Subcutaneous abdominal adipose tissue (tissue), 5 donors: ENCODE data around the gene LRRTM1.

ENCODE experiments used
- H3K27ac ChIP-seq: one replicate; pipeline ENCODE4 v1.7.0; 2013; ENCODE audit warnings: low read depth, mild to moderate bottlenecking, inconsistent platforms, low read length, moderate library complexity
- H3K27me3 ChIP-seq, 5 donors: one replicate each; pipeline ENCODE4 v1.7.0; 2013; ENCODE audit warnings: low read length in 5 of 5, inconsistent platforms in 1 of 5; ENCODE audit not compliant: control insufficient read depth in 5 of 5, insufficient read depth in 4 of 5
- H3K36me3 ChIP-seq, 5 donors: one replicate each; pipeline ENCODE4 v1.7.0; 2013; ENCODE audit warnings: low read length in 5 of 5; ENCODE audit not compliant: control insufficient read depth in 5 of 5, insufficient read depth in 5 of 5
- H3K4me1 ChIP-seq, 5 donors: one replicate each; pipeline ENCODE4 v1.7.0; 2013; ENCODE audit warnings: low read length in 5 of 5, mild to moderate bottlenecking in 3 of 5, moderate library complexity in 1 of 5; ENCODE audit not compliant: control insufficient read depth in 5 of 5, insufficient read depth in 5 of 5
- H3K4me3 ChIP-seq, 5 donors: one replicate each; pipeline ENCODE4 v1.7.0; 2013; ENCODE audit warnings: low read length in 5 of 5, low read depth in 1 of 5
- H3K9ac ChIP-seq, 5 donors: one replicate each; pipeline ENCODE4 v1.7.0; 2013; ENCODE audit warnings: low read length in 5 of 5, mild to moderate bottlenecking in 4 of 5, moderate library complexity in 3 of 5
- H3K9me3 ChIP-seq, 5 donors: one replicate each; pipeline ENCODE4 v1.7.0; 2013; ENCODE audit warnings: low read length in 5 of 5; ENCODE audit not compliant: control insufficient read depth in 5 of 5
- donor health status: healthy.
- donor health status: healthy.
- donor health status: healthy.
- donor health status: healthy.
- donor health status: healthy.

LRRTM1 gene

GRCh38 chr2:80303909-80304837 lies at the start of gene LRRTM1:
Gene LRRTM1 (minus strand): TSS chr2:80304752. CDS start chr2:80303819, 933 bp downstream.
- Histone ChIP-seq H3K9ac (no peak within 1 kb of the TSS), H3K27me3 (peaks cover 30 to 46% (median 33%) of the 10 kb centered on the region in 5 donors), H3K36me3 (no peaks in the 10 kb centered on the region), H3K27ac (no peak within 1 kb of the TSS), H3K4me1 (peaks cover 0 to 22% (median 16%) of the 10 kb centered on the region in 5 donors), H3K4me3 (peak within 1 kb of the TSS; percentile 11 to 51 (median 48)), H3K9me3 (no peaks in the 10 kb centered on the region)

- Histone ChIP-seq H3K4me3 (no peak overlapping the region), H3K27ac (no peak overlapping the region), H3K9me3 (no peaks in the 10 kb centered on the region), H3K9ac (no peak overlapping the region), H3K4me1 (no peaks in the 10 kb centered on the region), H3K36me3 (no peaks in the 10 kb centered on the region), H3K27me3 (no peaks in the 10 kb centered on the region)
Measured at GRCh38 chr2:80351231-80351630, 46.7 kb upstream of the LRRTM1 start.

- Histone ChIP-seq H3K9me3 (no peaks in the 10 kb centered on the region), H3K36me3 (no peaks in the 10 kb centered on the region), H3K27ac (no peak overlapping the region), H3K9ac (no peak overlapping the region), H3K27me3 (no peaks in the 10 kb centered on the region), H3K4me3 (no peak overlapping the region), H3K4me1 (no peaks in the 10 kb centered on the region)
Measured at GRCh38 chr2:80348953-80349352, 44.4 kb upstream of the LRRTM1 start.

- Histone ChIP-seq H3K27me3 (no peaks in the 10 kb centered on the region), H3K4me1 (no peaks in the 10 kb centered on the region), H3K27ac (no peak overlapping the region), H3K9ac (no peak overlapping the region), H3K9me3 (no peaks in the 10 kb centered on the region), H3K4me3 (no peak overlapping the region), H3K36me3 (no peaks in the 10 kb centered on the region)
Measured at GRCh38 chr2:80348078-80348477, 43.5 kb upstream of the LRRTM1 start.

GRCh38 chr2:80340022-80340421 lies 35.5 kb upstream of the LRRTM1 start:
- H3K4me1 ChIP-seq = peaks cover 0 to 4% (median 0%) of the 10 kb centered on the region in 5 donors
- no peaks in the 10 kb centered on the region for H3K36me3 ChIP-seq
- H3K27me3 ChIP-seq = no peaks in the 10 kb centered on the region
- no peak overlapping the region for H3K4me3 ChIP-seq
- H3K27ac ChIP-seq = no peak overlapping the region
- no peaks in the 10 kb centered on the region for H3K9me3 ChIP-seq
- no peak overlapping the region for H3K9ac ChIP-seq

GRCh38 chr2:80338794-80339193 lies 34.2 kb upstream of the LRRTM1 start:
- no peak overlapping the region for H3K27ac ChIP-seq
- no peaks in the 10 kb centered on the region for H3K9me3 ChIP-seq
- no peaks in the 10 kb centered on the region for H3K27me3 ChIP-seq
- no peaks in the 10 kb centered on the region for H3K36me3 ChIP-seq
- no peak overlapping the region for H3K4me3 ChIP-seq
- H3K9ac ChIP-seq = no peak overlapping the region
- peaks cover 0 to 4% (median 0%) of the 10 kb centered on the region in 5 donors for H3K4me1 ChIP-seq

- Histone ChIP-seq H3K36me3 (no peaks in the 10 kb centered on the region), H3K4me1 (peaks cover 0 to 4% (median 0%) of the 10 kb centered on the region in 5 donors), H3K9ac (no peak overlapping the region), H3K9me3 (no peaks in the 10 kb centered on the region), H3K4me3 (no peak overlapping the region), H3K27me3 (no peaks in the 10 kb centered on the region), H3K27ac (no peak overlapping the region)
Measured at GRCh38 chr2:80335411-80335810, 30.9 kb upstream of the LRRTM1 start.

GRCh38 chr2:80333886-80334285 lies 29.3 kb upstream of the LRRTM1 start:
- Histone ChIP-seq H3K9me3 (no peaks in the 10 kb centered on the region), H3K4me1 (peaks cover 0 to 4% (median 0%) of the 10 kb centered on the region in 5 donors), H3K27me3 (no peaks in the 10 kb centered on the region), H3K4me3 (no peak overlapping the region), H3K9ac (no peak overlapping the region), H3K36me3 (no peaks in the 10 kb centered on the region), H3K27ac (no peak overlapping the region)

- Histone ChIP-seq H3K4me1 (peaks cover 0 to 4% (median 0%) of the 10 kb centered on the region in 5 donors), H3K9ac (no peak overlapping the region), H3K9me3 (no peaks in the 10 kb centered on the region), H3K36me3 (no peaks in the 10 kb centered on the region), H3K27me3 (no peaks in the 10 kb centered on the region), H3K4me3 (no peak overlapping the region), H3K27ac (no peak overlapping the region)
Measured at GRCh38 chr2:80330527-80331450, 26.2 kb upstream of the LRRTM1 start.

- H3K27me3 ChIP-seq = no peaks in the 10 kb centered on the region
- H3K4me3 ChIP-seq = no peak overlapping the region
- H3K27ac ChIP-seq = no peak overlapping the region
- no peaks in the 10 kb centered on the region for H3K4me1 ChIP-seq
- no peaks in the 10 kb centered on the region for H3K9me3 ChIP-seq
- no peaks in the 10 kb centered on the region for H3K36me3 ChIP-seq
- H3K9ac ChIP-seq = no peak overlapping the region
Measured at GRCh38 chr2:80329491-80329890, 24.9 kb upstream of the LRRTM1 start.
